ENCODE results near the gene IGFN1. TPM values are rescaled to one million over a fixed set of nuclear protein-coding genes. Genes with fewer than 3 reads are reported as not detected.

IGFN1 gene
- total and polyA plus RNA-seq, 8 donors, result 0.60 to 3.0 (median 0.95) TPM

DNA sequence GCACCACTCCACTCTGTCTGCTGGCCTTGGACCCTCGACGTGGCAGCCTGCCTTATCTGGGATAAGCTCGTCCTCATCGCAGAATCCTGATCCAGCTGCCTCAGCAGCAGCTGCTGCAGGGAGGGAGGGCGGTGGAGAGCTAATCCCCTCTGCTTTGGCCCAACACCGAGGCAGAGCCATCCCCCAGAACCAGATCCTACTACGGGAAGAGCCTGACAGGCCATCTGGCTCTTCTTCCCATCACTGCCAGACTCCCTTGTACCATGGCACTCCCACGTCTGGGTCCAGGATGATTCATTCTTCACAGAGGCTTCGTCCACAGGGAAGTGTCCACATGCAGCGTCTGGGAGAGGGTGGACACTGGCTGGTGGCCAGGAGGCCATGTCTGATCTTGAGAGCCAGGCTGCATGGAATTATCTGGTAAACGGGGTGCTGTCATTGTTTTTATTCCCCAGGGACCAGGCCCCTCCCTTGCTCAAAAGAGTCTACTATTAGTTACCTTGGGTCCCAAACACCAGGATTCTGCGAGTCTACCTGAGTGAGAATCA lies 78.1 kb downstream of the IGFN1 start:
- DNase-seq, result peak in 2 of 4 donors; percentile 35 to 52

DNA sequence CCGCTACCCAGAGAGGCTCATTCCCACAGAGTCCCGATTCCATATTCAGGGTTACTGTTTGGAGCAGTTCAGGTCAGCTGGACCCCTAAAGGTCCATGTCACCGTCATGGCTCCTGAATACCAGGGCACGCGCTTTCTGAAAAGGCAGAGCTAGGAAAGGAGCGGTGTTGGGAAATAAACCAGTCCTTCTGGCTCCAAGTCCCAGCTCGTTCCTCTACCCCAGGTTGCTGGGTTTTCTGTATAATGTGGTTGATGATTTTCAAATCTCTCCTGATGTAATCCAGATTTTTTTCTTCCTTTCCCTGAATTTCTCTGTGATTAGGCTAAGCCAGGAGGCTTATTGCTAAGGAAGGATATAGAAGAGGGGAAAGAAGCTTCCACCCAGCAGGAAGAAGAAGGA lies 78.7 kb downstream of the IGFN1 start:
- H3K4me3 ChIP-seq, result no peak overlapping the region
- no peak overlapping the region for H3K27ac ChIP-seq
- H3K9me3 ChIP-seq, result no peaks in the 10 kb centered on the region
- H3K27me3 ChIP-seq, result peaks cover 0 to 9% of the 10 kb centered on the region in 2 donors
- TF ChIP-seq CTCF (IDR thresholded peaks at IDR 0.05), result no peak
- DNase-seq, result no peak
- intact Hi-C loops (cut with DNase I), result no loop called here
- ATAC-seq, result no peak
- H3K36me3 ChIP-seq, result no peaks in the 10 kb centered on the region
- no peaks in the 10 kb centered on the region for H3K4me1 ChIP-seq

More for the DNA sequence above, 78.1 kb downstream of the IGFN1 start:
- Histone ChIP-seq H3K9me3 (no peaks in the 10 kb centered on the region), H3K27ac (no peak overlapping the region), H3K36me3 (no peaks in the 10 kb centered on the region), H3K4me3 (no peak overlapping the region), H3K27me3 (peaks cover 0 to 9% of the 10 kb centered on the region in 2 donors), H3K4me1 (no peaks in the 10 kb centered on the region)
- TF ChIP-seq CTCF (IDR thresholded peaks at IDR 0.05), result no peak
- intact Hi-C loops (cut with DNase I), result no loop called here
- ATAC-seq, result peak; percentile 49

GRCh38 chr1:201269900-201270410 lies 79.3 kb downstream of the IGFN1 start:
- no peaks in the 10 kb centered on the region for H3K9me3 ChIP-seq
- ATAC-seq, result no peak
- no peaks in the 10 kb centered on the region for H3K4me1 ChIP-seq
- intact Hi-C loops (cut with DNase I), result no loop called here
- TF ChIP-seq CTCF (IDR thresholded peaks at IDR 0.05), result no peak
- H3K27ac ChIP-seq, result no peak overlapping the region
- no peak for DNase-seq
- no peaks in the 10 kb centered on the region for H3K36me3 ChIP-seq
- no peak overlapping the region for H3K4me3 ChIP-seq
- H3K27me3 ChIP-seq, result peaks cover 0 to 9% of the 10 kb centered on the region in 2 donors

GRCh38 chr1:201270616-201271390 lies 80.2 kb downstream of the IGFN1 start:
- ATAC-seq, result no peak

More at GRCh38 chr1:201270616-201271390, 80.2 kb downstream of the IGFN1 start:
- Histone ChIP-seq H3K9me3 (no peaks in the 10 kb centered on the region), H3K36me3 (no peaks in the 10 kb centered on the region), H3K27me3 (peaks cover 0 to 9% of the 10 kb centered on the region in 2 donors), H3K27ac (no peak overlapping the region), H3K4me1 (no peaks in the 10 kb centered on the region), H3K4me3 (no peak overlapping the region)
- DNase-seq, result no peak
- intact Hi-C loops (cut with DNase I), result no loop called here
- TF ChIP-seq CTCF (IDR thresholded peaks at IDR 0.05), result no peak

Data from left lung (tissue), 10 donors.